IMR-90 (cell line): Measurements from ENCODE around the gene PNKP. TPM values are rescaled to one million over a fixed set of nuclear protein-coding genes. Genes with fewer than 3 reads are reported as not detected.

Experiments
- ATAC-seq: fragments of 200-7000 bp; cut with Tn5 transposase; 2 replicates; pipeline ENCODE4 v1.9.1; 2020; ENCODE audit warnings: low read depth, mild to moderate bottlenecking, moderate library complexity
- BruUV-seq: library from RNA; stranded (reverse); fragments of 400-500 nt; replicated peaks from 2 replicates; lab custom pipeline; 2021; lab: Mats Ljungman, UMichigan
- CTCF ChIA-PET: fragments of 300-600 bp; formaldehyde crosslinking; extraction: SDS; loops from one replicate; lab custom pipeline; 2021; ENCODE audit warnings: antibody characterized with exemption; lab: Yijun Ruan, JAX
- POLR2A ChIA-PET: fragments of 300-600 bp; sonication (Branson Sonifier 250); formaldehyde crosslinking; loops from one replicate; lab custom pipeline; 2022; ENCODE audit warnings: antibody characterized with exemption; ENCODE audit not compliant: unreplicated experiment; lab: Charles Lee
- DNase-seq: peaks from one replicate; pipeline ENCODE4 v3.0.0; 2013
- H2AFZ ChIP-seq: replicated peaks from 2 replicates; pipeline ENCODE3; 2013; ENCODE audit warnings: low read length, mild to moderate bottlenecking; ENCODE audit not compliant: poor library complexity
- H2AK5ac ChIP-seq: 2 replicates; pipeline ENCODE4 v1.6.1; 2013; ENCODE audit warnings: low read depth, low read length, inconsistent platforms
- H2AK9ac ChIP-seq: replicated peaks from 2 replicates; pipeline ENCODE3; 2013; ENCODE audit warnings: mild to moderate bottlenecking, low read depth, low read length, moderate library complexity; ENCODE audit not compliant: poor library complexity
- H2BK120ac ChIP-seq: 2 replicates; pipeline ENCODE4 v1.6.1; 2013; ENCODE audit warnings: low read depth, low read length, inconsistent platforms
- H2BK15ac ChIP-seq: 3 replicates; pipeline ENCODE4 v1.6.1; 2013; ENCODE audit warnings: low read depth, low read length, inconsistent platforms
- H2BK20ac ChIP-seq: 2 replicates; pipeline ENCODE4 v1.6.1; 2013; ENCODE audit warnings: low read depth, mild to moderate bottlenecking, inconsistent platforms, low read length, moderate library complexity
- H2BK5ac ChIP-seq: 2 replicates; pipeline ENCODE4 v1.6.1; 2013; ENCODE audit warnings: mild to moderate bottlenecking, low read depth, low read length, inconsistent platforms; ENCODE audit not compliant: poor library complexity, severe bottlenecking
- H3K14ac ChIP-seq: replicated peaks from 2 replicates; pipeline ENCODE4 v1.6.1; 2013; ENCODE audit warnings: low read depth, low read length, inconsistent platforms
- H3K18ac ChIP-seq: 2 replicates; pipeline ENCODE4 v1.6.1; 2013; ENCODE audit warnings: low read depth, low read length, control low read depth
- H3K23ac ChIP-seq: 2 replicates; pipeline ENCODE4 v1.6.1; 2013; ENCODE audit warnings: low read depth, low read length, inconsistent platforms
- H3K27ac ChIP-seq: 2 replicates; pipeline ENCODE4 v1.5.1; 2013; ENCODE audit warnings: mild to moderate bottlenecking, control low read depth, low read length; ENCODE audit not compliant: insufficient read depth
- H3K27me3 ChIP-seq: 2 replicates; pipeline ENCODE4 v1.6.1; 2013; ENCODE audit warnings: low read length; ENCODE audit not compliant: control insufficient read depth, insufficient read depth
- H3K36me3 ChIP-seq: 2 replicates; pipeline ENCODE4 v1.6.1; 2013; ENCODE audit warnings: low read length, mixed read lengths; ENCODE audit not compliant: control insufficient read depth, insufficient read depth
- H3K4ac ChIP-seq: 2 replicates; pipeline ENCODE4 v1.6.1; 2013; ENCODE audit warnings: low read depth, low read length, inconsistent platforms
- H3K4me1 ChIP-seq: 2 replicates; pipeline ENCODE4 v1.6.1; 2013; ENCODE audit warnings: low read length, mixed read lengths; ENCODE audit not compliant: control insufficient read depth, insufficient read depth
- H3K4me2 ChIP-seq: 2 replicates; pipeline ENCODE4 v1.6.1; 2013; ENCODE audit warnings: low read depth, mild to moderate bottlenecking, control low read depth, low read length, moderate library complexity
- H3K4me3 ChIP-seq: 2 replicates; pipeline ENCODE4 v1.5.1; 2013; ENCODE audit warnings: low read depth, mild to moderate bottlenecking, control low read depth, low read length, moderate library complexity; ENCODE audit not compliant: insufficient read depth
- H3K56ac ChIP-seq: 2 replicates; pipeline ENCODE4 v1.6.1; 2013; ENCODE audit warnings: low read length, inconsistent platforms; ENCODE audit not compliant: insufficient read depth; ENCODE audit errors: extremely low read depth
- H3K79me1 ChIP-seq, 2 experiments: 2 replicates each; pipeline ENCODE4 v1.6.1; 2013; ENCODE audit warnings: low read length in 2 of 2, inconsistent platforms in 1 of 2, low read depth in 1 of 2
- H3K9ac ChIP-seq: 2 replicates; pipeline ENCODE4 v1.6.1; 2013; ENCODE audit warnings: low read depth, low read length, control low read depth
- H3K9me1 ChIP-seq: 2 replicates; pipeline ENCODE4 v1.6.1; 2013; ENCODE audit warnings: low read length, inconsistent platforms; ENCODE audit not compliant: insufficient read depth
- H3K9me3 ChIP-seq: 2 replicates; pipeline ENCODE4 v1.6.1; 2013; ENCODE audit warnings: low read length; ENCODE audit not compliant: control insufficient read depth, insufficient read depth
- H4K20me1 ChIP-seq: 2 replicates; pipeline ENCODE4 v1.6.1; 2013; ENCODE audit warnings: low read length, inconsistent platforms; ENCODE audit not compliant: insufficient read depth
- H4K5ac ChIP-seq: 2 replicates; pipeline ENCODE4 v1.6.1; 2013; ENCODE audit warnings: mild to moderate bottlenecking, low read depth, low read length, control low read depth
- H4K8ac ChIP-seq, 2 experiments: 2 replicates each; pipeline ENCODE4 v1.6.1; 2013; ENCODE audit warnings: low read depth in 2 of 2, low read length in 2 of 2, control low read depth in 1 of 2, inconsistent platforms in 1 of 2
- H4K91ac ChIP-seq: 2 replicates; pipeline ENCODE4 v1.6.1; 2013; ENCODE audit warnings: low read depth, low read length, inconsistent platforms; ENCODE audit not compliant: insufficient read depth
- CEBPB ChIP-seq: IDR thresholded peaks from 2 replicates; pipeline ENCODE4 v1.6.1; 2012; ENCODE audit warnings: low read depth, low read length, improper control_type of control experiment
- MAFK ChIP-seq: IDR thresholded peaks from 2 replicates; pipeline ENCODE4 v1.6.1; 2012; ENCODE audit warnings: low read depth, low read length, improper control_type of control experiment
- WGBS, 2 experiments: methylation state at CpG; one replicate each; pipeline versions ENCODE4 v1.1.5 to v1.1.7; 2013; ENCODE audit warnings: missing lambda C conversion rate in 2 of 2; ENCODE audit not compliant: insufficient read length in 1 of 2; ENCODE audit errors: extremely low coverage in 2 of 2; 5-methylcytosine and 5-hydroxymethylcytosine counted together
- dilution Hi-C: fragments of 300-500 bp; cut with HindIII; formaldehyde crosslinking; loops from one replicate; pipeline ENCODE4 v1.14.3; 2018; ENCODE audit warnings: low sequenced_read_pairs; ENCODE audit not compliant: unreplicated experiment
- in situ Hi-C: fragments of 300-500 bp; cut with MboI; formaldehyde crosslinking; loops from 3 replicates; pipeline ENCODE4 v1.14.3; 2019; ENCODE audit warnings: low sequenced_read_pairs, inconsistent platforms, mixed read lengths
- intact Hi-C: fragments of 100-400 bp; cut with micrococcal nuclease; formaldehyde crosslinking; loops from 2 replicates; pipeline ENCODE4 v1.10.0; 2022
- polyA plus RNA-seq, 3 experiments: library from polyadenylated mRNA; depleted of rRNA; stranded (reverse); fragments of >200 nt; gene quantifications; 2 replicates each; pipeline ENCODE4 v1.2.3, GENCODE V29; 2012; ENCODE audit warnings: low replicate concordance in 1 of 3
- total RNA-seq: library from RNA; depleted of rRNA; stranded (reverse); fragments of >200 nt; gene quantifications from 2 replicates; pipeline ENCODE4 v1.2.3, GENCODE V29; 2012

The PNKP gene
- total and polyA plus RNA-seq, 2 of the 4 experiments (the other 2 are of a cell fraction), result 14.2 to 25.0 TPM

- Histone ChIP-seq H2BK20ac (no peak overlapping the region), H2BK15ac (no peak overlapping the region), H3K23ac (no peak overlapping the region), H2AFZ (no peak overlapping the region), H4K91ac (no peak overlapping the region), H3K4me1 (peaks cover 2% of the 10 kb centered on the region; the same call in 1 of the 2 replicates), H3K9me1 (no peaks in the 10 kb centered on the region), H2BK120ac (no peak overlapping the region), H4K5ac (no peak overlapping the region), H3K4me2 (no peak overlapping the region), H3K9ac (no peak overlapping the region), H3K27ac (no peak overlapping the region), H3K4ac (no peak overlapping the region), H3K27me3 (peaks cover 8% of the 10 kb centered on the region; the same call in 1 of the 2 replicates), H3K79me1 (peaks cover 0 to 6% of the 10 kb centered on the region in 2 experiments; a peak in 1 of 4 replicates), H4K20me1 (no peaks in the 10 kb centered on the region), H3K9me3 (peaks cover 3% of the 10 kb centered on the region; the same call in 1 of the 2 replicates), H3K56ac (no peak overlapping the region), H3K14ac (no peak overlapping the region), H2AK5ac (no peak overlapping the region), H3K18ac (no peak overlapping the region), H3K36me3 (peaks cover 31% of the 10 kb centered on the region), H2BK5ac (no peak overlapping the region), H3K4me3 (no peak overlapping the region), H2AK9ac (peak overlapping the region; percentile 42), H4K8ac (no peak overlapping the region)
- POLR2A ChIA-PET, result interaction anchor here (0.6 kb wide), 1 partner anchor 11 kb away, joined by 9 read pairs; the partner anchor contains the start of gene AKT1S1
- DNase-seq (no peak), ATAC-seq (no peak)
- dilution Hi-C loops, result no loop called here
- CTCF ChIA-PET, result no interaction called here
- no peak for TF ChIP-seq CEBPB
- no peak for TF ChIP-seq MAFK
- intact Hi-C loops, result no loop called here
- in situ Hi-C loops, result no loop called here
- no TSS peak for BruUV-seq
- WGBS, 2 experiments, result 68% methylated on average over 19 of the region's 54 CpGs; no CpG with 5 or more reads in 1 of the 2 experiments
These were observed 20.5 kb upstream of the PNKP start for GRCh38 chr19:49887665-49888509.
